Measurements from ENCODE around the gene TIMM29.
"Not testable (repeated sequence)": the region's sequence is repeated elsewhere in the genome, so short reads cannot be mapped to it uniquely, and the experiment has no call there.

The TIMM29 gene

DNA sequence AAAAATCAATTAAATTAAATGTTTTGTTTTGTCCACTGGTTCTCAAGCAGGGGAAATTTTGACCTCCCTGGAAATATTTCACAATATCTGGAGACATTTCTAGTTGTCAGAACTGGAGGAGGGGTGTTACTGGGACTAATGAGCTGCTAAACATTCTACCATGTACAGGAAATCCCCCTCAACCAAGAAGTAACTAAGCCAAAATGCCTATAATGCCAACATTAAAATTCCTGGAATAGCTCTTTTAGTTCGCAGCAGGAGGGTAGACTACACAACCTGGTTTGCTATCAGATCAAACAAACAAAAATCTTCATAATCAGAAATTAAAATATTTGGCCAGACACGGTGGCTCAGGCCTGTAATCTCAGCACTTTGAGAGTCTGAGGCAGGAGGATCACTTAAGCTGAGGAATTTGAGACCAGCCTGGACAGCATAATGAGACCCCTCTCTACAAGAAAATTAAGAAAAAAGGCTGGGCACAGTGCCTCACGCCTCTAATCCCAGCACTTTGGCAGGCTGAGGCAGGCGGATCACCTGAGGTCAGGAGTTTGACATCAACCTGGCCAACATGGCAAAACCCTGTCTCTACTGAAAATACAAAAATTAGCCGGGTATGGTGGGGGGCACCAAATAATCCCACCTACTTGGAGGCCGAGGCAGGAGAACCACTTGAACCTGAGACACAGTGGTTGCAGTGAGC is 18.5 kb downstream of the TIMM29 start (continued):
- TF ChIP-seq CSRNP3 (CRISPR knock-in tag; IDR thresholded peaks at IDR 0.05), result no peak
- no peak for TF ChIP-seq ZFP30 (CRISPR knock-in tag; IDR thresholded peaks at IDR 0.05)

DNA sequence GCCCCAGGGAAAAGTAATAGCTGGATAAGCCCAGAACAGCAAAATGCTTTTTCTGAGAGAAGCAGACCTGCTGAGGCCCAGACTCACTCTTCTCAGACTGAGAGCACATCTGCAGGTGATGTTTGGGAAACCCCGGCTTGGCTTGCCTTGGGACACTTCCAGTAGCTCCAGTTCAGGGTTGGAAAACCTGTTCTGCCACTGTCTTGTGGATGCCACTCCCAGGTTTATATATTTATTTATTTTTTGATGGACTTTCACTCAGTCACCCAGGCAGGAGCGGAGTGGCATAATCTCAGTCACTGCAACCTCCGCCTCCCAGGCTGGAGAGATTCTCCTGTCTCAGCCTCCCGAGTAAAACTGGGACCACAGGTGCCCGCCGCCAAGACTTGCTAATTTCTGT is 24.2 kb downstream of the TIMM29 start:
- TF ChIP-seq TOX (CRISPR knock-in tag; IDR thresholded peaks at IDR 0.05; ENCODE audit: borderline replicate concordance), result no peak
- no peak for TF ChIP-seq ZNF8 (CRISPR knock-in tag; IDR thresholded peaks at IDR 0.05)
- TF ChIP-seq CREB5 (CRISPR knock-in tag; IDR thresholded peaks at IDR 0.05; ENCODE audit: low read depth), result no peak
- TF ChIP-seq CSDC2 (CRISPR knock-in tag; IDR thresholded peaks at IDR 0.05), result no peak
- no peak for TF ChIP-seq PATZ1 (CRISPR knock-in tag; IDR thresholded peaks at IDR 0.05; ENCODE audit: borderline replicate concordance)
- no peak for TF ChIP-seq BACH2 (CRISPR knock-in tag; IDR thresholded peaks at IDR 0.05; ENCODE audit: borderline replicate concordance)
- TF ChIP-seq ZNF565 (CRISPR knock-in tag; conservative IDR thresholded peaks at IDR 0.05; ENCODE audit: low read depth), result no peak
- TF ChIP-seq TCF4 (CRISPR knock-in tag; IDR thresholded peaks at IDR 0.05; ENCODE audit: borderline replicate concordance), result no peak
- TF ChIP-seq OSR1 (CRISPR knock-in tag; IDR thresholded peaks at IDR 0.05), result no peak
- TF ChIP-seq ARNTL (CRISPR knock-in tag; IDR thresholded peaks at IDR 0.05; ENCODE audit: borderline replicate concordance, low read depth), result no peak
- ATAC-seq, result no peak

DNA sequence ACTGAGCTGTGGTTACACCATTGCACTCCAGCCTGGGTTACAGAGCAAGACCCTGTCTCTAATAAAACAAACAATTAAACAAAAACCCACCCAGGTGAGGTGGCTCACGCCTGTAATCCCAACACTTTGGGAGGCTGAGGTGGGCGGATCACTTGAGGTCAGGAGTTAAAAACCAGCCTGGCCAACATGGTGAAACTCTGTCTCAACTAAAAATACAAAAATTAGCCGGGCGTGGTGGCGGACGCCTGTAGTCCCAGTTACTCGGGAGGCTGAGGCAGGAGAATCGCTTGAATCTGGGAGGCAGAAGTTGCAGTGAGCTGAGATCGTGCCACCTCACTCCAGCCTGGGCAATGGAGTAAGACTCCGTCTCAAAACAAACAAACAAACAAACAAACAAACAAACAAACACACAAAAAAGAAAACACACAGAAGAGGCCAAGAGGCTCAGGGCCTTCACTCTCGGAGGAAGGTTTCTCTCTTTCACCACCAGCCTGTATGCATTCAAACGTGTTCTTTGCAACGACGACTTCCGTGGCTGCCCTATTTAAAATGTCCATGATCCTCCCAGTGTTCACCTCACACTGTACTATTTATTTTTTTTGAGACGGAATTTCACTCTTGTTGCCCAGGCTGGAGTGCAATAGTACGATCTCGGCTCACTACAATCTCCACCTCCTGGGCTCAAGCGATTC is 30.8 kb downstream of the TIMM29 start:
- not testable (repeated sequence) for ATAC-seq

DNA sequence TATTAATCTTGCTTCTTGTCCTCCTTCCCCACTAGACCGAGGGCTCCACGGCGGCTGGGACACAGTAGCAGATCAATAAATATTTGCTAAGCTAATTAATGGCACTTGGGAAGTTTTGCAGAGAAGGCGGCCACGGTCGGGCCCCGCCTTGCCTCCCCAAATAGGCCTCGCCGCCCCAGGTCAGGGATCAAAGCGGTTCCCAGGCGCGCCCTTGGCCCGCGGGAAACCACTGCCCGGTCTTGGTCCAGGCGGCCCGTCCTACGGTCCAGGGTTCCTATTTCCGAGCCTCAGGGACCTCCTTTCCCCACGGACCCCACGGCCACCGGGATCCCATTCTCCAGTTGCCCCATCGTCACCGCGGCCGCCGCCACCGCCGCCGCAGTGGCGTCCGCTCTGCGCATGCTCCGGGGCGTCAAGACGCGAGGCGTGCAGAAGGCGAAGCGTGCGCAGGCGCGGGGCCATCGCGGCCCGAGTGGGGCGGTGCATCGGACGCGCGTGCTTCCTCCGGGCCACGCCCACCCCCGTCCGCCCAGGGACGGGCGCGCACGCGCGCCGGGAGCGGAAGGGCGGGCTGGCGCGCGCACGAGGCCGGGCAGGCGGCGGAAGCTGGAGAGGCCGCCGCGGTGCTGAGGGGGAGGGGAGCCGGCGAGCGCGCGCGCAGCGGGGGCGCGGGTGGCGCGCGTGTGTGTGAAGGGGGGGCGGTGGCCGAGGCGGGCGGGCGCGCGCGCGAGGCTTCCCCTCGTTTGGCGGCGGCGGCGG is 31.9 kb downstream of the TIMM29 start, which contains the start of gene SMARCA4:
TSS of gene SMARCA4 (plus strand) at position 717 of the 759 bp plus-strand sequence. CDS start 23,122 bp downstream, outside the sequence.
- peak; percentile 84 for ATAC-seq
- no peak for TF ChIP-seq ZNF565 (CRISPR knock-in tag; conservative IDR thresholded peaks at IDR 0.05; ENCODE audit: low read depth)
- TF ChIP-seq TCF4 (CRISPR knock-in tag; IDR thresholded peaks at IDR 0.05; ENCODE audit: borderline replicate concordance), result no peak
- TF ChIP-seq CREB5 (CRISPR knock-in tag; IDR thresholded peaks at IDR 0.05; ENCODE audit: low read depth), result no peak
- no peak for TF ChIP-seq ZNF70 (CRISPR knock-in tag; IDR thresholded peaks at IDR 0.05)
- TF ChIP-seq ZFP3 (CRISPR knock-in tag; IDR thresholded peaks at IDR 0.05), result no peak
- TF ChIP-seq PPARA (CRISPR knock-in tag; IDR thresholded peaks at IDR 0.05; ENCODE audit: borderline replicate concordance), result peak; percentile 82; the same call in 1 of the 2 replicates
- no peak for TF ChIP-seq RARB (CRISPR knock-in tag; IDR thresholded peaks at IDR 0.05)
- peak; percentile 96 for TF ChIP-seq TSHZ2 (CRISPR knock-in tag; IDR thresholded peaks at IDR 0.05)
- TF ChIP-seq CSDC2 (CRISPR knock-in tag; IDR thresholded peaks at IDR 0.05), result peak; percentile 95
- TF ChIP-seq ZFP30 (CRISPR knock-in tag; IDR thresholded peaks at IDR 0.05), result peak; percentile 18; the same call in 1 of the 2 replicates
- no peak for TF ChIP-seq ZNF8 (CRISPR knock-in tag; IDR thresholded peaks at IDR 0.05)
- no peak for TF ChIP-seq TOX (CRISPR knock-in tag; IDR thresholded peaks at IDR 0.05; ENCODE audit: borderline replicate concordance)
- no peak for TF ChIP-seq CSRNP3 (CRISPR knock-in tag; IDR thresholded peaks at IDR 0.05)
- TF ChIP-seq ESRRG (CRISPR knock-in tag; IDR thresholded peaks at IDR 0.05), result no peak
- 0 out of 2 replicates have a peak, but pooled peaks have one; percentile 40 for TF ChIP-seq ZC3H10 (CRISPR knock-in tag; IDR thresholded peaks at IDR 0.05)
- no peak for TF ChIP-seq BACH2 (CRISPR knock-in tag; IDR thresholded peaks at IDR 0.05; ENCODE audit: borderline replicate concordance)
- TF ChIP-seq, protein P1, sequence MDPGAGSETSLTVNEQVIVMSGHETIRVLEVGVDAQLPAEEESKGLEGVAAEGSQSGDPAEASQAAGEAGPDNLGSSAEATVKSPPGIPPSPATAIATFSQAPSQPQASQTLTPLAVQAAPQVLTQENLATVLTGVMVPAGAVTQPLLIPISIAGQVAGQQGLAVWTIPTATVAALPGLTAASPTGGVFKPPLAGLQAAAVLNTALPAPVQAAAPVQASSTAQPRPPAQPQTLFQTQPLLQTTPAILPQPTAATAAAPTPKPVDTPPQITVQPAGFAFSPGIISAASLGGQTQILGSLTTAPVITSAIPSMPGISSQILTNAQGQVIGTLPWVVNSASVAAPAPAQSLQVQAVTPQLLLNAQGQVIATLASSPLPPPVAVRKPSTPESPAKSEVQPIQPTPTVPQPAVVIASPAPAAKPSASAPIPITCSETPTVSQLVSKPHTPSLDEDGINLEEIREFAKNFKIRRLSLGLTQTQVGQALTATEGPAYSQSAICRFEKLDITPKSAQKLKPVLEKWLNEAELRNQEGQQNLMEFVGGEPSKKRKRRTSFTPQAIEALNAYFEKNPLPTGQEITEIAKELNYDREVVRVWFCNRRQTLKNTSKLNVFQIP (CRISPR knock-in tag; IDR thresholded peaks at IDR 0.05; ENCODE audit: borderline replicate concordance, low read depth), result no peak
- TF ChIP-seq SNAI2 (CRISPR knock-in tag; IDR thresholded peaks at IDR 0.05), result peak; percentile 97
